ENCODE results near the gene MALRD1. TPM values are rescaled to one million over a fixed set of nuclear protein-coding genes. Genes with fewer than 3 reads are reported as not detected.
A peak's percentile ranks its signal among the peaks of the same experiment; 100 is the strongest.

MALRD1 gene
- total and polyA plus RNA-seq, 2 donors (not counting 1 experiment from before 2014, with no cell fraction given), result 0.62 to 1.7 TPM

DNA sequence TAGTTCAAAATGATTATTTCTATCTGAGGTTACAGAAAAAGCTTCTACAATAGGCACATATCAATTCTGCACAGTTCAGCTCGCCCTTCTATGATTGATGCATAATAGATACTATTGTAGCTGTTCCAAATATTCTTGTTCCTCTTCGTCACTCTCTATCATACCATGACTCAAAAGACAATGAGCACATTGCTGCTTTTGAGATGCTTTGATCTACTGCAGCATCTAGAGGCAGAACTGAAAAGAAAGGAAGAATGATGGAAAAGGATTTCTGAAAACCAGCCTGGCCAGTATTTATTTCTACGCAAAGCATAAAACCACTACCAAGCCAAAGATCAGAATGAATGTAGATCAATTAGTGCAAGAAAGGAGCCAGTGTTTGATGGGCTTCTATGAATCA is 708.3 kb downstream of the MALRD1 start:
- no peak overlapping the region for H3K9ac ChIP-seq (ENCODE audit: insufficient read depth, low read length)
- no peaks in the 10 kb centered on the region for H4K20me1 ChIP-seq (ENCODE audit: control insufficient read depth, extremely low read depth, insufficient read depth, low read length)
- H3K36me3 ChIP-seq (ENCODE audit: control insufficient read depth, insufficient read depth, low read length), result no peaks in the 10 kb centered on the region
- H2AFZ ChIP-seq (ENCODE audit: low read length), result no peak overlapping the region
- H3K4me2 ChIP-seq (ENCODE audit: extremely low read depth, insufficient read depth, low read length), result no peak overlapping the region
- no peaks in the 10 kb centered on the region for H3K9me3 ChIP-seq (ENCODE audit: control insufficient read depth, insufficient read depth, low read depth, low read length)
- H3K4me1 ChIP-seq (ENCODE audit: control insufficient read depth, extremely low read depth, insufficient read depth, low read length), result no peaks in the 10 kb centered on the region
- H3K4me3 ChIP-seq (replicated peaks in 1 of 4; ENCODE audit: control extremely low read depth in 1 of 4, insufficient read depth in 1 of 4, low read depth in 3 of 4, low read length in 4 of 4), result no peak overlapping the region
- no peaks in the 10 kb centered on the region for H3K79me2 ChIP-seq (ENCODE audit: control insufficient read depth, insufficient read depth, low read length)
- no peak for TF ChIP-seq EZH2 (IDR thresholded peaks at IDR 0.05; ENCODE audit: low read length, missing control alignments)
- no peak overlapping the region for H3K27ac ChIP-seq (ENCODE audit: insufficient read depth, low read length)
- no peak for DNase-seq (ENCODE audit: low read depth in 2 of 2)
- no peaks in the 10 kb centered on the region for H3K27me3 ChIP-seq (ENCODE audit: control insufficient read depth, insufficient read depth, low read length)

DNA sequence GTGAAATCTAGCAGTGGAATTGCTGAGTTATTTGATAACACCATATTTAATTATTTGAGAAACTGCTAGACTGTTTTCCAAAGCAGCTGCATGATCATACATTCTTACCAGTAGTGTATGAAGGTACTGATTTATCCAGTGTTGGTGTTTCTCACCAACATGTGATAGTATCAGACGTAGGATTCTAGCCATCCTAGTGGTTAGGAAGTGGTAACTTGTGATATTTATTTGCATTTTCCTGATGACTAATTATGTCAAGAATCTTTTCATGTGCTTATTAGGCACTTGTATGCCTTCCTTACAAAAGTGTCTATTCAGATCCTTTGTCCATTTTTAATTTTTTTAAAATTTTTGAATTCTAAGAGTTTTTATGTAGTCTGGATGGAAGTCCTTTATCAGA is 713.4 kb downstream of the MALRD1 start:
- Histone ChIP-seq H3K27me3 (ENCODE audit: control insufficient read depth, insufficient read depth, low read length) (no peaks in the 10 kb centered on the region), H3K4me3 (replicated peaks in 1 of 4; ENCODE audit: control extremely low read depth in 1 of 4, insufficient read depth in 1 of 4, low read depth in 3 of 4, low read length in 4 of 4) (no peak overlapping the region), H2AFZ (ENCODE audit: low read length) (no peak overlapping the region), H3K4me2 (ENCODE audit: extremely low read depth, insufficient read depth, low read length) (no peak overlapping the region), H3K9ac (ENCODE audit: insufficient read depth, low read length) (no peak overlapping the region), H3K27ac (ENCODE audit: insufficient read depth, low read length) (no peak overlapping the region), H3K9me3 (ENCODE audit: control insufficient read depth, insufficient read depth, low read depth, low read length) (no peaks in the 10 kb centered on the region), H3K4me1 (ENCODE audit: control insufficient read depth, extremely low read depth, insufficient read depth, low read length) (no peaks in the 10 kb centered on the region), H3K36me3 (ENCODE audit: control insufficient read depth, insufficient read depth, low read length) (no peaks in the 10 kb centered on the region), H4K20me1 (ENCODE audit: control insufficient read depth, extremely low read depth, insufficient read depth, low read length) (no peaks in the 10 kb centered on the region), H3K79me2 (ENCODE audit: control insufficient read depth, insufficient read depth, low read length) (no peaks in the 10 kb centered on the region)
- DNase-seq (ENCODE audit: low read depth in 2 of 2), result peak; percentile 11 to 63
- no peak for TF ChIP-seq EZH2 (IDR thresholded peaks at IDR 0.05; ENCODE audit: low read length, missing control alignments)
- TF ChIP-seq, protein P1, sequence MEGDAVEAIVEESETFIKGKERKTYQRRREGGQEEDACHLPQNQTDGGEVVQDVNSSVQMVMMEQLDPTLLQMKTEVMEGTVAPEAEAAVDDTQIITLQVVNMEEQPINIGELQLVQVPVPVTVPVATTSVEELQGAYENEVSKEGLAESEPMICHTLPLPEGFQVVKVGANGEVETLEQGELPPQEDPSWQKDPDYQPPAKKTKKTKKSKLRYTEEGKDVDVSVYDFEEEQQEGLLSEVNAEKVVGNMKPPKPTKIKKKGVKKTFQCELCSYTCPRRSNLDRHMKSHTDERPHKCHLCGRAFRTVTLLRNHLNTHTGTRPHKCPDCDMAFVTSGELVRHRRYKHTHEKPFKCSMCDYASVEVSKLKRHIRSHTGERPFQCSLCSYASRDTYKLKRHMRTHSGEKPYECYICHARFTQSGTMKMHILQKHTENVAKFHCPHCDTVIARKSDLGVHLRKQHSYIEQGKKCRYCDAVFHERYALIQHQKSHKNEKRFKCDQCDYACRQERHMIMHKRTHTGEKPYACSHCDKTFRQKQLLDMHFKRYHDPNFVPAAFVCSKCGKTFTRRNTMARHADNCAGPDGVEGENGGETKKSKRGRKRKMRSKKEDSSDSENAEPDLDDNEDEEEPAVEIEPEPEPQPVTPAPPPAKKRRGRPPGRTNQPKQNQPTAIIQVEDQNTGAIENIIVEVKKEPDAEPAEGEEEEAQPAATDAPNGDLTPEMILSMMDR (conservative IDR thresholded peaks at IDR 0.05 in 1 of 2, IDR thresholded peaks at IDR 0.05 in 1 of 2; ENCODE audit: low read depth in 1 of 2, low read length in 2 of 2), result no peak

DNA sequence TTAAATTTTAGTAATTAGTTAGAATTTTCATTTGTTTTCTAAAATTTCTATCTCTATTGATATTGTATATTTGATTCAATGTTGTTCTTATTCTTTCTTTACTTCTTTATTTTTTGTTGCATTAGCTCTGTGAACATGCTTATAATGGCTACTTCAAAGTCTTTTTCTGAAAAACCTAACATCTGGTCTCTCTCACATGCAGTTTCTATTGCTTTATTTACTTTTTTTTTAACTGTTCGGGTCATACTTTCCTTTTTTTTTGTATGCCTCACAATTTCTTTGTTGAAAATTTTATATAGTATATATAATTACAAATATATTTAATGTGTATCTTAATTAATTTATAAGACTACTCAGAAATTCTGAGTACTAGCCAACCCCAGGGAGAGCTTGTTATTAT is 715.5 kb downstream of the MALRD1 start:
- H3K4me3 ChIP-seq (replicated peaks in 1 of 4; ENCODE audit: control extremely low read depth in 1 of 4, insufficient read depth in 1 of 4, low read depth in 3 of 4, low read length in 4 of 4), result no peak overlapping the region
- DNase-seq (ENCODE audit: low read depth in 2 of 2), result peak in 1 of 2 donors; percentile 11
- no peak for TF ChIP-seq EZH2 (IDR thresholded peaks at IDR 0.05; ENCODE audit: low read length, missing control alignments)
- TF ChIP-seq, protein P1 (conservative IDR thresholded peaks at IDR 0.05 in 1 of 2, IDR thresholded peaks at IDR 0.05 in 1 of 2; ENCODE audit: low read depth in 1 of 2, low read length in 2 of 2), result no peak
- H3K27me3 ChIP-seq (ENCODE audit: control insufficient read depth, insufficient read depth, low read length), result no peaks in the 10 kb centered on the region
- H3K79me2 ChIP-seq (ENCODE audit: control insufficient read depth, insufficient read depth, low read length), result no peaks in the 10 kb centered on the region
- H3K36me3 ChIP-seq (ENCODE audit: control insufficient read depth, insufficient read depth, low read length), result no peaks in the 10 kb centered on the region
- H3K4me1 ChIP-seq (ENCODE audit: control insufficient read depth, extremely low read depth, insufficient read depth, low read length), result no peaks in the 10 kb centered on the region
- no peaks in the 10 kb centered on the region for H3K9me3 ChIP-seq (ENCODE audit: control insufficient read depth, insufficient read depth, low read depth, low read length)
- no peak overlapping the region for H3K27ac ChIP-seq (ENCODE audit: insufficient read depth, low read length)
- no peak overlapping the region for H2AFZ ChIP-seq (ENCODE audit: low read length)
- H3K9ac ChIP-seq (ENCODE audit: insufficient read depth, low read length), result no peak overlapping the region
- H4K20me1 ChIP-seq (ENCODE audit: control insufficient read depth, extremely low read depth, insufficient read depth, low read length), result no peaks in the 10 kb centered on the region
- no peak overlapping the region for H3K4me2 ChIP-seq (ENCODE audit: extremely low read depth, insufficient read depth, low read length)

Data from fibroblast of lung (primary cell).